H7 (cell line): ENCODE measurements around the gene MED23. TPM values are rescaled to one million over a fixed set of nuclear protein-coding genes. Genes with fewer than 3 reads are reported as not detected.
"Not testable (repeated sequence)": the region's sequence is repeated elsewhere in the genome, so short reads cannot be mapped to it uniquely, and the experiment has no call there.

Experiments
- DNase-seq: peaks from one replicate; pipeline ENCODE4 v3.0.0; 2012
- H3K27me3 ChIP-seq: 2 replicates; pipeline ENCODE4 v1.6.0; 2011; ENCODE audit warnings: mild to moderate bottlenecking, low read length; ENCODE audit not compliant: control insufficient read depth, insufficient read depth
- H3K36me3 ChIP-seq: replicated peaks from 2 replicates; pipeline ENCODE4 v1.5.1; 2011; ENCODE audit warnings: low read length; ENCODE audit not compliant: control insufficient read depth, insufficient read depth
- H3K4me3 ChIP-seq: 2 replicates; pipeline ENCODE4 v1.5.1; 2011; ENCODE audit warnings: low read depth, mild to moderate bottlenecking, control low read depth, low read length, moderate library complexity; ENCODE audit not compliant: insufficient read depth
- total RNA-seq: library from RNA; depleted of rRNA; stranded (reverse); fragments of >200 nt; shearing (Covaris generic); gene quantifications from 2 replicates; pipeline ENCODE4 v1.2.3, GENCODE V29; 2014

Gene MED23
- total RNA-seq, 1 experiment from 2014 or later, result 15.8 TPM

DNA sequence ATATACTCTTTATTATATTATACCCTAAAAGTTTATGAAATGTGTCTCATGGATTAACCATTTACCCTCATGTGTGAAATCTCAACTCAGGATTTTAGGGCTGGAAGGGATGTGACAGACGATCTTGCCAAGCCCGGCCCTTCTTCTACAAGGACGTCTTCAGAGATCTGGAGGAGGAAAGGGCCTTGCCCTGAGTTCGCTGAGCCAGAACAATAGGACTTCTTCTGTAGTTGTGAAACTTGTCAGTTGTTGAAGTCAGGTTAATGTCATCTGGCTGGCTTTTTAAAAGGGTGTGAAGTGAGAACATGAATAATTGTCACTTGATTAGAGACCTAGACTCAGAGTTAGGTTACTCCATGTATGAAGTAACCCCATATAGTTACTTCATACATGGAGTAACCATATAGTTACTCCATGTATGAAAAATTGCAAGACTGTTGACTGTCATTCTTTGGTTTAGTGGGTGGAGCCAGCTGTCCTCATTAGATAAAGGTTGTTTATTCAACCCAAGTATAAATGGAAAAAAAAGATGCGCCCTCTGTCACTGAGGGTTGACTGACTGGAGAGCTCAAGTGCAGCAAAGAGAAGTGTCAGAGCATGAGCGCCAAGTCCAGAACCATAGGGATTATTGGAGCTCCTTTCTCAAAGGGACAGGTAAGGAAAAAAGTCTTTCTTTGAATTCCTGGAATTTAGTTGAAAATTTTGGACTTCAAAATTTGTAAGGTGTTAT, 55.2 kb downstream of the MED23 start, which contains the start of gene ARG1:
ARG1 (plus strand) TSS at position 541 of the 730 bp plus-strand sequence; CDS start at position 598, 57 bp downstream.
- Histone ChIP-seq H3K36me3 (no peaks in the 10 kb centered on the region), H3K27me3 (no peaks in the 10 kb centered on the region), H3K4me3 (no peak within 1 kb of the TSS)
- no peak for DNase-seq

DNA sequence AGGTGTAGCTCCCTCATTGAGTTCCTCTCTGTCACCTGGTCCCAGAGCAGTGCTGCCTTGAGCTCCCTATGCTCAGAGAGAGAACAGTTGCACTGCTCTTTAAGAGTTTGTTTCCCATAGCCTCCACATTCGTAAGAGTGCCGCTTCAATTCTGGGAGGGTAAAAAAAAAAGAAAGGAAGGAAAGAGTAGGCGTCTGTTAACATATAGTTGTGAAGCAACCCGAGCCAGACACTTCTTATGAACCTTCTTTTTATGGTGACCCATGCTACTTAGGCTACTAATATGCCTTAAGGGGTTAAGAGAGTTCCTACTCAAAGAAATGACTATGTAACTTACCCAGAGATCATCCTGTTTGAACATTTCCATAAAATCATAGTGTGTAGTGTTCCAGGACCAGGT, 59.3 kb downstream of the MED23 start:
- no peak for DNase-seq
- Histone ChIP-seq H3K36me3 (no peaks in the 10 kb centered on the region), H3K27me3 (no peaks in the 10 kb centered on the region), H3K4me3 (no peak overlapping the region)

DNA sequence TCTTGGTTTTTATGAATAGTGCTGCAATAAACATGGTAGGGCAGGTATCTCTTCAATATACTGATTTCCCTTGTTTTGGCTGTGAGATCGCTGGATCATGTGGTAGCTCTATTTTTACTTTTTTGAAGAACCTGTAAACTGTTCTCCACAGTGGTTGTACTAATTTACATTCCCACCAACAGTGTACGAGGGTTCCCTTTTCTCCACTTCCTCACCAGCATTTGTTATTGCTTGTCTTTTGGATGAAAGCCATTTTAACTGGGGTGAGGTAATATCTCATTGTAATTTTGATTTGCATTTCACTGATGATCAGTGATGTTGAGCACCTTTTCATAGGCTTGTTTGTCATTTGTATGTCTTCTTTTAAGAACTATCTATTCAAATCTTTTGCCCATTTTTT, 63.0 kb downstream of the MED23 start:
- no peak for DNase-seq
- Histone ChIP-seq H3K4me3 (no peak overlapping the region), H3K36me3 (no peaks in the 10 kb centered on the region), H3K27me3 (no peaks in the 10 kb centered on the region)

DNA sequence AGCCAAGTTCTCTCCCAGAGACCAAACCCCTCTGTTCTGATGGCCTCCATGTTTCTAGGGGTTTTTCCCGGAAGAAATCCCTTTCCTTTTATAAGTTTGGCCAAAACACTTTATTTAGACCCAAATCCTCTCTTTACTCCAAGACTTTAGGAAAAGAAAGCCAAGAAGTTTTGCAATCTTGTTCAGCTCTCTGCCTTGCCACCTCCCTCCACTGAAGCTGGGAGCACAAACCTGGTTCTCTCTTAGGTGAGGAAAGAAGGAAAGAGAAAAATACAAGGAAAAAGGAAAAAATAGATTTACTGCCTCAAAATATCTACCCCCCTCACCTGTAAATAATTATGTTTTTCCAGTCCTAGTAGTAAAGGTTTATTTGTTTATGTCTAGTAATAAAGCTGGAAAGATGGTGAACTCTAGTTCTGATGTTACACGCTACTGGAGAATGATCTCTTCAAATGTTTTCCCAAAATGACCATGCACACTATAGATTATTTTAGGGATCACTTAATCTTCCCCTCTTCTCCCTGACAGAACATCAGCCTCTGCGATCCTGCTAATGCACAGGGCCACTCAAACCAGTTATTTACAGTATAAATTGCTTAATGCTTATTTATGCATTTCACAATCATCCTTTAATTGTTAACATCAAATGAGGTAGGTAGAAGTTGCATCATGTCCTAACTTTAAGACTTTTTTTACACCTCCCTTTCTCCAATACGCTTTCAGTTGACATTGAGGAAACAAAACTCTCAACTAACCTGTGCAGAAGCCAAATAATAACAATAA, 65.9 kb downstream of the MED23 start:
- DNase-seq, result no peak
- no peaks in the 10 kb centered on the region for H3K27me3 ChIP-seq
- H3K36me3 ChIP-seq, result no peaks in the 10 kb centered on the region
- H3K4me3 ChIP-seq, result no peak overlapping the region

DNA sequence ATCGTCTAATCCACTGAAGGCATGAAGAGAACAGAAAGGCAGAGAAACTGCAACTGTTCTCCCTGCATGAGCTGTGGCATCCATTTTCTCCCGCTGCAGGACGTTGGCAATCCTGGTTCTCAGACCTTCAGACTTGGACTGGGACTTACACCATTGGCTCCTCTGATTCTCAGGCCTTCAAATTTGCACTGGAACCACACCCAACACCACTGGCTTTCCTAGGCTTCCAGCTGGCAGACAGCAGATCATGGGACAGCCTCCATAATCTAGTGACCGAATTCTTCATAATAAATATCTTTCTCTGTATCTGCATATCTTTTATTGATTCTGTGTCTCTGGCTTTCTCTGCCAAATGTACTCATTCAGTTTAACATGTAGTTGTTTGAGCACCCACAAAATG, 69.1 kb downstream of the MED23 start:
- Histone ChIP-seq H3K36me3 (no peaks in the 10 kb centered on the region), H3K27me3 (no peaks in the 10 kb centered on the region), H3K4me3 (no peak overlapping the region)
- DNase-seq, result no peak

DNA sequence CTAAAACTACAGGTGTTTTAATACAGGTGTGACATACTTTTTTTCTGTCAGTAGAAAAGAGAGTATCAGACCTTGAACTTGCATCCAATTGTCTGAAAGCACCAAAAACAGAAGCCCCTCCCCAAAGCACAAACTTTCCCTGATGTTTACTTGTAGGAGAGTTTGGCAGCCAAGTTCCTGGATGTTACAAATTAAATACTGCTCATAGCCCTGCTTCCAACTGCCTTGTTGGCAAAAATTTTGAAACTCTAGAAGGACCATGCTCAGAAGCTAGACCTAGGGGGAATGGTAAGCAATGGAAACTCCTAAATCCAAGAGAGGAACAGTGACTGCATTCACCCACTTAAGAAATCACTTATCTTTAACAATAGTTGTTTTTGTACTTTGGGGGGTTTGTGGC, 72.0 kb downstream of the MED23 start:
- no peak overlapping the region for H3K4me3 ChIP-seq
- DNase-seq, result no peak
- no peaks in the 10 kb centered on the region for H3K36me3 ChIP-seq
- H3K27me3 ChIP-seq, result no peaks in the 10 kb centered on the region

DNA sequence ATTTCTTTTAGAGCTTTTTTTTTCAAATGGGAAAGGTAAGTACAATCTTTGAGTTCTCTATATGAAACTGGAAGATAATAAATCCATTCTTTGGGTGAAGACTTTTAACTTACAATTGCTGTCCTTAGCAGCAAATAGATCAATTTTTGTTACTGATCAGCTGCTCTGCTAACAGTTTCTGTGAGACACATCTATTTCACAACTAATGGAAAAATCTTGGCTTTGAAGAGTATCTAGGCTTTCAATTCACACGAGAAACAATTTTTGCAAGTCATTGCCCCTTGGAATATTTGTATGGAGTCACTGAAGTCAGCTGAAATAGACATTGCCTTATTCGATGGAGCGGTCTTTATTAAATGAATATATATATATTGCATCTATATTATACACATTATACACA, 75.5 kb downstream of the MED23 start:
- H3K4me3 ChIP-seq, result no peak overlapping the region
- no peaks in the 10 kb centered on the region for H3K36me3 ChIP-seq
- no peaks in the 10 kb centered on the region; the same call in 1 of the 2 replicates for H3K27me3 ChIP-seq
- no peak for DNase-seq

DNA sequence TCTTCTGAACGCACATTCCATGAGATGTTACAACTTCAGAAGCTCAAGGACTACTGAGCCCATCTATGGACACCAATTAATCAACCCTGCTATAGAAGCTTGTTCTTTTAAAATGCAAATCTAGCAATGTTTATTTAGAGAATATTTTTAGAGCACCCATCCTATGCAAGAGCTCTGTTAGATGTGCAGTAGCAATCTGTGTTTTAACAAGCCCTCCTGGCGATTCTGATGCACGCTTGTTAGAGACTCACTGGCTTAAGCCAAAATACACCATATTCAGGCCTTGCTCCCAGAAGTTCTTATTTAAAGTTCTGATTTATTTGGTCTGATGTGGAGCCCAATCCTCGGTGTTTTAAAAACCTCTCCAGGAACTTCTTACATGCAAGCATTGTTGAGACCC, 76.1 kb downstream of the MED23 start:
- Histone ChIP-seq H3K27me3 (no peaks in the 10 kb centered on the region; the same call in 1 of the 2 replicates), H3K36me3 (no peaks in the 10 kb centered on the region), H3K4me3 (no peak overlapping the region)
- DNase-seq, result no peak

DNA sequence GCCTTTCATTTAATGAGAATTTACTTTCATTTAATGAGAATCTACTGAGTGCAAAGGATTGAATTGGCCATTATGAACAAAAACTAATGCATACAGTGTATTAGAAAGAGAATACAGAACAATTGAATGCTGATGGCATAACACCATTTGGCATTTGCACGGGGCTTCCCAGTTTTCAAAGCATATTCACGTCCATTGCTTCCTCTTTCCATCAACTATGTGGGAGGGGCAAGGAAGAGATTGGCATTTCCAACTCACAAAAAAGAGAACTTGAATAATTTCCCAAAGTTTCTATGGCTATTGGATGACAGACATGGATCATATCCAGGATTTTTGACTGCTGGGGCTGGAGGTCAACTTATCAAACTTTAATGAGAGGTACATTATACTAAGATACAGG, 78.2 kb downstream of the MED23 start:
- DNase-seq, result no peak
- Histone ChIP-seq H3K27me3 (no peaks in the 10 kb centered on the region; the same call in 1 of the 2 replicates), H3K36me3 (no peaks in the 10 kb centered on the region), H3K4me3 (no peak overlapping the region)

DNA sequence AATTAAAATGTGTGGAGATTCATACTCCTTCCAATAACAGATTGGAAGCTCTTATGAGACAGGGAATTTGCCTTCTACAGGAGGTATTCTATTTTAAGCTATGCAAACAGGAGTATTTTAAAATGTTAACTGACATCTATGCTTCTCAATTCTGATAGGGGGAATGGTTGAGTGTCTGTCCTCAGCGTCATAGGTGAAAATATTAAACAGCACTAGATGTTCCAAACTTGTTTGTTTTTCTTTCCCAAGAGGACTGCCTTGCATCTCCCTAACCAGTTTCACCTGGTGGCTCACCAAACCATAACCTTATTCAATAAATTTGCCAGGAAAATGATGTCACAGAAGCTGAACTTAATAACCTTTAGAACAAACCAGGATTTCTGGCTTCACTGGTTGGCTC, 79.6 kb downstream of the MED23 start:
- no peaks in the 10 kb centered on the region for H3K36me3 ChIP-seq
- H3K27me3 ChIP-seq, result no peaks in the 10 kb centered on the region; the same call in 1 of the 2 replicates
- DNase-seq, result no peak
- H3K4me3 ChIP-seq, result no peak overlapping the region

DNA sequence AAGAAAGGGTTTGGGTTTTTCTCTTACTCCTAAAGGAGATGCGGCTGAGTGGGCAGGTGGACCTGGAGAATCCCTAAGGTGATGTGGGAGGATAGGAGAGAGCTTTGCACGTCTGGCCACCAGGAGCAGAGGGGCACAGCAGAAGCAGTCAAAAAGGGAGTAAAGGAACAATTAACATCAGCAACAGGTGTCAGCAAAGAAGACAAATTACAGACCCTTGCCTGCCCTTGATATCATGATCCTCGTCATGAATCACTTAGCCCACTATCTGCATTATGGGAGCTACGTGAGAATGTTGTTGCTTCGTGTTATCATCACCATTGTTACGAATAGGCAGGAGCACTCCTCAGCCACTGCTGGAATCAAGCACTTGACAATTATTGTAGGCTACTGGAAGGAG, 80.6 kb downstream of the MED23 start:
- no peaks in the 10 kb centered on the region for H3K36me3 ChIP-seq
- H3K27me3 ChIP-seq, result no peaks in the 10 kb centered on the region; the same call in 1 of the 2 replicates
- H3K4me3 ChIP-seq, result no peak overlapping the region
- DNase-seq, result no peak

DNA sequence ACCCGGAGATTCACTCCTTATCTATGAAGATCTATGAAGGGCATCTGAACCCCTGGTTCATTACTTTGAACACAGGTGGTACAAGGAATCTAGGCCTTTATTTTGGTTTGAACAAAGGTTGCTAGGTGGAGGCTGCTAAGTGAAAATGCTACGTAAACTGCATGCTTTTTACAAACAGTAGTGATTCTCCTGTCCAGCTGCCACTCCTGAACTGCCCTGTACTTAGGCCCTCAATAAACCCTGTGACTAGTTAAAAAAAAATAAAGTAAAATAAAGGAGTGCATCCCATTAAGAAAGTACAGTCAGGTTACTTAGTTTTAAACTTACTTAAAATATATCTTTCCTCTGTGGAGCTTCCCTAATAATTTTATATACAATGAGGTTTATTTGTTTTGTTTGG, 82.7 kb downstream of the MED23 start:
- Histone ChIP-seq H3K4me3 (no peak overlapping the region), H3K36me3 (no peaks in the 10 kb centered on the region), H3K27me3 (no peaks in the 10 kb centered on the region; the same call in 1 of the 2 replicates)
- no peak for DNase-seq

DNA sequence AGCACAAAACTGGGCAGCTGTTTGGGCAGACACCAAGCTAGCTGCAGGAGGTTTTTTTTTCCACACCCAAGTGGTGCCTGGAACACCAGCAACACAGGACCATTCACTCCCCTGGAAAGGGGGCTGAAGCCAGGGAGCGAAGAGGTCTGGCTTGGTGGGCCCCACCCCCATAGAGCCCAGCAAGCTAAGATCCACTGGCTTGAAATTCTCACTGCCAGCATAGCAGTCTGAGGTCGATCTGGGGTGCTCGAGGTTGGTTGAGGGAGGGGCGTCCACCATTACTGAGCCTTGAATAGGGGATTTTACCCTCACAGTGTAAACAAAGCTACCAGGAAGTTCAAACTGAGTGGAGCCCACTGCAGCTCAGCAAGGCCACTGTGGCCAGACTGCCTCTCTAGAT, 89.4 kb downstream of the MED23 start:
- not testable (repeated sequence) for H3K36me3 ChIP-seq, H3K27me3 ChIP-seq, H3K4me3 ChIP-seq, DNase-seq

DNA sequence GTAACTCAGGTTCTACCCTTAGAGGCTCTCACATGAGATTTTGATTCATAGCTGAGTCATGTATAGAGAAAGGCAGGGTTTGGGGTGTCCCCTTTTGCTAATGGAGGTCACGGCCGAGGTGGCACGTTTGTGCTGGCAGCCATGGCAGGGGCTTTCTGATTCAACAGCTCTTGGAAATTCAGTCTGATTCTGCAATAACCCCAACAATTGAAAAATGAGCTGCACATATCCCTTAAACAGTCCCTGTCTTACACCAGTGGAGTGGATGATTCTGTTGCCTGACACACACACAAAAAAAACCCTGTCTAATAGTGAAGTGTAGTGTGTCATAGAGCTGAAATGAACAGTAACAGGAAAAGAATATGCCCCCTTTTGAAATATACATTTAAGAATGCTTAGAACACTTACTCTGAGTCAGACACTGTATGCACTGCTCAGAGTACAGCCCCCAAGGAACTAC, 95.4 kb downstream of the MED23 start:
- no peak for DNase-seq
- no peaks in the 10 kb centered on the region for H3K27me3 ChIP-seq
- H3K4me3 ChIP-seq, result no peak overlapping the region
- H3K36me3 ChIP-seq, result no peaks in the 10 kb centered on the region

DNA sequence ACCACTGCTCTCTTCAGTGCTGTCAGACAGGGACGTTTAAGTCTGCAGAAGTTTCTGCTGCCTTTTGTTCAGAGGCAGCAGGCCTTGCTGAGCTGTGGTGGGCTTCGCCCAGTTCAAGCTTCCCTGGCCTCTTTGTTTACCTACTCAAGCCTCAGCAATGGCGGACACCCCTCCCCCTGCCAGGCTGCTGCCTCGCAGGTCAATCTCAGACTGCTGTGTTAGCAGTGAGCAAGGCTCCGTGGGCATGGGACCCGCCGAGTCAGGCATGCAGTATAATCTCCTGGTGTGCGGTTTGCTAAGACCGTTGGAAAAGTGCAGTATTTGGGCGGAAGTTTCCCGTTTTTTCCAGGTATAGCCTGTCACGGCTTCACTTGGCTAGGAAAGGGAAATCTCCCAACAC, 96.4 kb downstream of the MED23 start:
- not testable (repeated sequence) for H3K4me3 ChIP-seq, DNase-seq, H3K27me3 ChIP-seq, H3K36me3 ChIP-seq
